HuH-7 (cell line): Measurements from ENCODE around the gene TMEM143.

Source experiments
- DNase-seq: peaks from one replicate; pipeline ENCODE4 v3.0.0; 2011; ENCODE audit warnings: low spot score

TMEM143 gene

GRCh38 chr19:48359123-48359522 is 4.6 kb downstream of the TMEM143 start:
- no peak for DNase-seq

GRCh38 chr19:48355365-48355954 is 8.3 kb downstream of the TMEM143 start:
- no peak for DNase-seq

GRCh38 chr19:48354332-48354992 is 9.3 kb downstream of the TMEM143 start:
- DNase-seq: peak; percentile 80

- DNase-seq: no peak
Measured at GRCh38 chr19:48353677-48354076, 10.1 kb downstream of the TMEM143 start.

GRCh38 chr19:48351341-48351752 is 12.4 kb downstream of the TMEM143 start:
- DNase-seq: peak; percentile 88

- no peak for DNase-seq
Measured at GRCh38 chr19:48350856-48351255, 12.9 kb downstream of the TMEM143 start.

- no peak for DNase-seq
Measured at GRCh38 chr19:48348737-48349136, 15.0 kb downstream of the TMEM143 start.

GRCh38 chr19:48348045-48348444 is 15.7 kb downstream of the TMEM143 start:
- no peak for DNase-seq

- no peak for DNase-seq
Measured at GRCh38 chr19:48346191-48346590, 17.5 kb downstream of the TMEM143 start.

- no peak for DNase-seq
Measured at GRCh38 chr19:48344892-48345291, 18.8 kb downstream of the TMEM143 start.

DNA sequence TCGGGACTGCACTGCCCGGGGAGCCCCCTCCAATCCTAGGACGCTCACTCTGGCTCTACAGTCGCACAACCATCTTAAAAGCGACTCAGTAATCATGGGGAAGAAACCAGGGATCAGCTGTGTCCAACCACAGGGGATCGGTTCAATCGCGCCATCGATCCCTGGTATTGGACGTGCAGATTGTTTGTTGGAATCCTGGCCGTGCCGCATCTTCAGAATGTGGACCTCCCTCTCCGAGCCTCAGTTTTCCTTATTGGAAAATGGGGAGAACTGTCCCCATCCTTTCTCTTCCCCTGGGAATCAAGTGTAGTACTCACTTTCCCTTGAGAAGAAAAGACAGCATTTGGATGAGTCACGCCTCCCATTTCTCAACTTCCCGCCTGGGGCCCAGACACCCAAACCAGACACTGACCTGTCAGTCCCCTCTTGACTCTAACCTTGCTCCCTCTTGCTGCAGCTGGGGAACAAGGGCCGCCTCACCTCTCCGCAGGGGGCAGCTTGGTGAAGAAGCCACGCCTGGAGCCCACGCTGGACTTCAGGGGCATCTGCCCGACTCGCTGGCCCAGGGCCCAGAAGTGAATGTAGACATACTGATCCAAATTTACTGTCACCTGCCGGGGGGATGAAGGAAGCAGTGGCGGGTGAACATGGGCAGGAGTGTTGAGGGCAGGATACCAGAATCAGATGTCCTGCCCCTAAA is 20.7 kb downstream of the TMEM143 start:
- no peak for DNase-seq

DNA sequence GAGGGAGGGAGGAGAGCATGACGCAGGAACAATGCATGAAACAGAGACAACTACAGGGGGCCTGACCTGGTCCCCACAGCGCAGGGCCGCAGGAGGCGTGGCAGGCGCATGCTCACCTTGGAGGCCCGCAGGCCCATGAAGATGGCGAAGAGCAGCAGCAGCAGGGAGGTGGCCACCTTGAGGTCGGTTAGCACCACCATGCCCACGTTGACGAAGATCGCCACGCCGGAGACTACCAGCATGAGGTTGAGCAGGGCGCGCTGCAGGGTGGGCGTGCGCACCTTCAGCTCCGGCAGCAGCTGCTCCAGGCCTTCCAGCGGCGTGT is 21.4 kb downstream of the TMEM143 start:
- DNase-seq: no peak

DNA sequence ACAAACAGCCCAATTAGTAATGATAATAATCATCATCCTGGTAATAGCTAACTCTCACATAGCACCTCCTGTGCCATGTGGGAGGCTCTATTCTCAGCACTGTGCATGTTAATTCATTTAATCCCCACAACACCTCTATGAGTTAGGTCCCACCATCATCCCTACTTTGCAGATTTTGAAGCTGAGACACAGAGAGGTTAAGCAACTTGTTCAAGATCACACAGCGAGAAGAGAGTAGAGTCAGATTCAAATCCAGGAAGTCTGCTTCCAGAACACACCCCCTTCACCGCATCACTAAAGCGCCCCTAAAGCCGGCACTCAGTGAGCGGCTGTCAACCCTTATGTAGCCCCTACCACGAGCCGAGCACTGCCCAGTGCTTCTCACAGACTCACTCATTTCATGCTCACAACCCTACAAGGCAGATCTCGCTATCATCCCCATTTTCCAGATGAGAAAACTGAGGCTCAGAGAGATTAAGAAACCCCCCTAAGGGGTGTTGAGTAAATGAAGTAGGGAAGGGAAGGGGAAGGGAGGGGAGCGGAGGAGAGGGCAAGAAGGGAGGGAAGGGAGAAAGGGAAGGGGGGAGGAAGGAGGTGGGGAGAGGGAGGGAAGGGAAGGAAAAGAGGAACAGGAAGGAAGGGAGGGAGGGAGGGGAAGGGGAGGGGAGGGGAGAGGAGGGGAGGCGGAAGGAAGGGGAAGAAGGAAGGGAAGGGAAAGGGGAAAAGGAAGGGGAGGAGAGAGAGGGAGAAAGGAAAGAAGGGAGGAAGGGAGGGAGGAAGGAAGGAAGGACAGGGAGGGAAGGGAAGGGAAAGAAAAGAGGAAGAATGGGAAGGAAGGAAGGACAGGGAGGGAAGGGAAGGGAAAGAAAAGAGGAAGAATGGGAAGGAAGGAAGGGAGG is 22.0 kb downstream of the TMEM143 start:
- no peak for DNase-seq

GRCh38 chr19:48340995-48341394 is 22.7 kb downstream of the TMEM143 start:
- no peak for DNase-seq

GRCh38 chr19:48338802-48339503 is 24.8 kb downstream of the TMEM143 start:
- no peak for DNase-seq

DNA sequence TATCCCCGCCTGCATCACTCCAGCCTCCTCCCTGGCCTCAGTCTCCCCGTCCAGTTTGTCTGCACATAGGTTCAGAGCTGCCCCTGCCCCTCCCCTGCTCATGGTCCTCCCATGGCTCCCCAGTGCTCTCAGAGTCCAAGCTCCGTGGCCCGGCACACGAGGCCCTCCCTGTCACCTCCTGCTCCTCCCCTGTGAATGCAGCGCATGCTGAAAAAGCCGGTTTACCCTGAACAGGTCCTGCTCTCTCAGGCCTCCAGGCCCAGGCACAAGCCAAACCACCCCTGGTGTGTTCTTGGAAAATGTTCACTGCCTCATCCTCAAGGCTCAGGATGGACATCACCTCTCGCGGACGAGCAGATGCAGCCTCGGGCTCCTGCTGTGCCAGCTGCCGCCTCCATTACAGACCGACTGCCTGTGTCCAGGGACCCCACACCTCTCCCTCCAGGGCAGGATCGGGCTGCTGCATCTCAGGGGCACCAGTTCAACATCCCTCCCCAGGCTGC is 25.4 kb downstream of the TMEM143 start:
- DNase-seq: no peak

- DNase-seq: peak; percentile 90
Measured at GRCh38 chr19:48333467-48334384, 30.0 kb downstream of the TMEM143 start.

DNA sequence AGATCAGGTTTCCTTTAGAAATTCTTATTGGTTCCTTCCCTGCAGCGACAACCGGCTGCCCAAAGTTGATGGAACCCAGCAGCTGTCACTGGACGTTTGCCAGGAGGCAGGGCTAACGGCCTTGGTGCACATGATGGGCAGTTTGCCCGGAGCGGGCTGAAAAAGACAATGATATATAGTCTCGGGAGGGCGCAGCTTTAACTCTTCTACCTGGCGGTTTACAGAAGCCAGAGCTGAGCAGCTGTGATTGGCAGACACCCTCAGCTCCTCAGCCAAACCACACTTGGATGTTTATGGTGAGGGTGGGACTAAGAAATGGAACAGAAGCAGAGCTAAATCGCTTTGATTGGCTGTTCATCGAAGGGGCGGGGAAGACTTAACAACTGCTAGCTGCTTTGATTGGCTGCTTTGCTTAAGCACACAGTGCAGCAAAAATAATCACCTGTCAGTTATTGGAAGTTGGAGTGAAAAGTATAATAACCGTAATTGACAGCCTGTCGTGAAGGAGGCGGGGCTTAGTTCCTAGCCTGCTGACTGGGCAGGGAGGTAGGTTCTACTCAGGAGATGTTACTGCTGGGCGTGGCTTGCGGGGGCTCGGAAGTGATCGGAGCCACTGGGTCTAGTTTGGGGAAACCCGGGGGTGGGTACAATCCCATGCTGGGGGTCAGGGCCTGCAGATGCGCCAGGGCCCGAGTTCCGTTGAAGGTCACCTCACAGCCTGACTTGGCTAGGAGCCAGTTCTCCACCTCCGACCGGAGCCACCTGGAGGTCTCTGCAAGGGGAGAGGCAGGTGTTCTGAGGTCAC is 30.9 kb downstream of the TMEM143 start:
- DNase-seq: peak; percentile 93

- no peak for DNase-seq
Measured at GRCh38 chr19:48332351-48332661, 31.4 kb downstream of the TMEM143 start.
